GM12801 (cell line): ENCODE results near the gene PACC1.

Experiments used
- CTCF ChIP-seq: IDR thresholded peaks from one replicate; pipeline ENCODE4 v1.5.1; 2011; ENCODE audit warnings: control low read depth; ENCODE audit not compliant: insufficient read length; ENCODE audit errors: extremely low read depth

The PACC1 gene

GRCh38 chr1:212455803-212456528 lies 41.3 kb upstream of the PACC1 start:
- peak; percentile 82 for TF ChIP-seq CTCF

- no peak for TF ChIP-seq CTCF
These were observed 40.7 kb upstream of the PACC1 start for GRCh38 chr1:212455401-212455800.

GRCh38 chr1:212454741-212455140 lies 40.1 kb upstream of the PACC1 start:
- no peak for TF ChIP-seq CTCF

- TF ChIP-seq CTCF, result no peak
These were observed 38.6 kb upstream of the PACC1 start for GRCh38 chr1:212453156-212453857.

GRCh38 chr1:212452323-212453155 lies 37.9 kb upstream of the PACC1 start:
- TF ChIP-seq CTCF, result no peak

GRCh38 chr1:212451416-212452322 lies 37.0 kb upstream of the PACC1 start:
- no peak for TF ChIP-seq CTCF
